Measurements from ENCODE around the gene OTOP3. TPM values are rescaled to one million over a fixed set of nuclear protein-coding genes. Genes with fewer than 3 reads are reported as not detected.

OTOP3 gene
- total and polyA plus RNA-seq, 8 donors, result 0.18 to 2.6 TPM; not detected in 6

DNA sequence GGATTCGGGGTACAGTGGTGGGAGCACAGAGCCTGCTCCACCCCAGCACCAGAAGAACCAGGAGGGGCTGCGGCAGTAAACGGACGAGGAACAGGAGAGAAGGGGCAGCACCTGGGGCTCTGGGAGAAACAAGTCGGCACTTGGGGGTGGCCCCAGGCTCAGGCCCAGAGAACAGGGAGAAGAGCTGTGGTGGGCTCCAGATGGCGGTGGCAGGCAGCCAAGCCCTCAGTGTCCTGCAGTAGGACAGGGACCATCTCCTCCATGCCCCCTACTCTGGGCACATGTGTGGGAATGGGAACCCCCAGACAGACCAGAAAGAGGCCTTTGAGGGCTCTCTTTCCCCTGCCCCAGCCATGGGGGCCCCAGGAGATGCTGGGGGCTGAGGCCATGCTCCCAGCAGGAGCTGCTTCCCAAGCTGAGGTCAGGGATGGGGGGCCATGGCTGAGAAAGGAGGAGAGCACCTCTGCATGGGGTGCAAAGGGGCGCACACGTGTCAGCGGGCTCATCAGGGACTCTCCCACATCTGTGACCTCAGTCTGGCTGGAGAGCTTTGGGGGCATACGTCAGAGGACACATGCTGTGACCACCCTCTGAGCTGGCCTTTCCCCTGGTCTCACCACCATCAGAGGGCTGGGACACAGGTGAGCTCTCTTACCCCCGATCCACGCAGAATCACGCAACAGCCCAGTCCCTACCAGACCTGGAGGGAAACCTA, 19.4 kb upstream of the OTOP3 start:
- no peak overlapping the region for H3K4me3 ChIP-seq
- no peak overlapping the region for H3K27ac ChIP-seq
- peaks cover 0 to 63% (median 20%) of the 10 kb centered on the region in 3 donors for H3K27me3 ChIP-seq
- H3K36me3 ChIP-seq, result no peaks in the 10 kb centered on the region
- intact Hi-C loops (cut with DNase I; ENCODE audit: low total_unique reads), result no loop called here
- H3K4me1 ChIP-seq, result no peaks in the 10 kb centered on the region
- H3K9me3 ChIP-seq, result no peaks in the 10 kb centered on the region
- TF ChIP-seq, protein P1, sequence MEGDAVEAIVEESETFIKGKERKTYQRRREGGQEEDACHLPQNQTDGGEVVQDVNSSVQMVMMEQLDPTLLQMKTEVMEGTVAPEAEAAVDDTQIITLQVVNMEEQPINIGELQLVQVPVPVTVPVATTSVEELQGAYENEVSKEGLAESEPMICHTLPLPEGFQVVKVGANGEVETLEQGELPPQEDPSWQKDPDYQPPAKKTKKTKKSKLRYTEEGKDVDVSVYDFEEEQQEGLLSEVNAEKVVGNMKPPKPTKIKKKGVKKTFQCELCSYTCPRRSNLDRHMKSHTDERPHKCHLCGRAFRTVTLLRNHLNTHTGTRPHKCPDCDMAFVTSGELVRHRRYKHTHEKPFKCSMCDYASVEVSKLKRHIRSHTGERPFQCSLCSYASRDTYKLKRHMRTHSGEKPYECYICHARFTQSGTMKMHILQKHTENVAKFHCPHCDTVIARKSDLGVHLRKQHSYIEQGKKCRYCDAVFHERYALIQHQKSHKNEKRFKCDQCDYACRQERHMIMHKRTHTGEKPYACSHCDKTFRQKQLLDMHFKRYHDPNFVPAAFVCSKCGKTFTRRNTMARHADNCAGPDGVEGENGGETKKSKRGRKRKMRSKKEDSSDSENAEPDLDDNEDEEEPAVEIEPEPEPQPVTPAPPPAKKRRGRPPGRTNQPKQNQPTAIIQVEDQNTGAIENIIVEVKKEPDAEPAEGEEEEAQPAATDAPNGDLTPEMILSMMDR (IDR thresholded peaks at IDR 0.05), result no peak
- no peak for TF ChIP-seq POLR2AphosphoS5 (IDR thresholded peaks at IDR 0.05)
- no peak for TF ChIP-seq EP300 (IDR thresholded peaks at IDR 0.05)
- no peak for TF ChIP-seq POLR2A (IDR thresholded peaks at IDR 0.05)
- no peak for DNase-seq
- 81 to 89% (median 89%) methylated on average over 10 to 13 of the region's 13 CpGs for WGBS, 5 donors

- DNase-seq, result no peak
- Histone ChIP-seq H3K27me3 (peaks cover 0 to 69% (median 25%) of the 10 kb centered on the region in 3 donors), H3K9me3 (no peaks in the 10 kb centered on the region), H3K4me1 (no peaks in the 10 kb centered on the region), H3K27ac (no peak overlapping the region), H3K4me3 (no peak overlapping the region), H3K36me3 (no peaks in the 10 kb centered on the region)
- TF ChIP-seq POLR2AphosphoS5 (IDR thresholded peaks at IDR 0.05) (no peak), POLR2A (IDR thresholded peaks at IDR 0.05) (no peak)
- TF ChIP-seq, protein P1 (IDR thresholded peaks at IDR 0.05), result no peak
- whole genome bisulfite sequencing, 5 donors, result 86 to 92% (median 91%) methylated on average over 6 to 11 of the region's 11 CpGs
- intact Hi-C loops (cut with DNase I; ENCODE audit: low total_unique reads), result no loop called here
These were observed 18.9 kb upstream of the OTOP3 start for GRCh38 chr17:74916851-74917199.

- H3K4me3 ChIP-seq, result no peak overlapping the region
- intact Hi-C loops (cut with DNase I; ENCODE audit: low total_unique reads), result no loop called here
- no peak for DNase-seq
- 66 to 81% (median 71%) methylated on average over 8 to 10 of the region's 10 CpGs for WGBS, 5 donors
- peaks cover 0 to 3% (median under 1%) of the 10 kb centered on the region in 4 donors for H3K4me1 ChIP-seq
- TF ChIP-seq, protein P1 (IDR thresholded peaks at IDR 0.05), result no peak
- no peak for TF ChIP-seq POLR2A (IDR thresholded peaks at IDR 0.05)
- TF ChIP-seq POLR2AphosphoS5 (IDR thresholded peaks at IDR 0.05), result no peak
- no peak for TF ChIP-seq EP300 (IDR thresholded peaks at IDR 0.05)
- no peaks in the 10 kb centered on the region for H3K36me3 ChIP-seq
- H3K27ac ChIP-seq, result no peak overlapping the region
- no peaks in the 10 kb centered on the region for H3K9me3 ChIP-seq
- peaks cover 0 to 75% (median 31%) of the 10 kb centered on the region in 3 donors for H3K27me3 ChIP-seq
These were observed 18.3 kb upstream of the OTOP3 start for GRCh38 chr17:74917430-74917829.

DNA sequence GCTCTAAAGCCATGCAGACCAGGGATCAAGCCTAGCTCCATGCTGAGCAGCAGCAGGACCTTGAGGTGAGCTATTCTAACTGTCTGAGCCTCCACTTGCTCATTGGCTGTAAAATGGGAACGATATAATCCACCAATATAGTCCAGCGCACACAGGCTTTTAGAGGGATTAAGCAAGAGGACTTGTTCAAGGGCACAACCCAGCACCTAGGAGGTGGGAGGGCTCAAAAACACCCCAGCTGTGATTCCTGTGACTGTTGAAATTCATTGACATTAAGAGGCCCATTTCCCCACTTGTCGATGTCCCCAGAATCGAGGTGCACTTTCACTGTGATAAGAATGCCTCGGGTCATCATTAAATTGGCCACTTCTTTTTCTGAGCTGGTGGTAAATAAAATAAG, 16.8 kb upstream of the OTOP3 start:
- intact Hi-C loops (cut with DNase I; ENCODE audit: low total_unique reads), result no loop called here
- H3K27me3 ChIP-seq, result peaks cover 14 to 89% (median 46%) of the 10 kb centered on the region in 3 donors
- no peak overlapping the region for H3K27ac ChIP-seq
- H3K9me3 ChIP-seq, result no peaks in the 10 kb centered on the region
- TF ChIP-seq EP300 (IDR thresholded peaks at IDR 0.05) (no peak), POLR2A (IDR thresholded peaks at IDR 0.05) (no peak), POLR2AphosphoS5 (IDR thresholded peaks at IDR 0.05) (no peak)
- TF ChIP-seq, protein P1 (IDR thresholded peaks at IDR 0.05), result no peak
- H3K4me1 ChIP-seq, result peaks cover 13 to 17% (median 15%) of the 10 kb centered on the region in 4 donors
- DNase-seq, result no peak
- 80 to 92% (median 83%) methylated on average over 5 of the region's 5 CpGs for WGBS, 5 donors
- no peaks in the 10 kb centered on the region for H3K36me3 ChIP-seq
- H3K4me3 ChIP-seq, result no peak overlapping the region
